Progenitor cell of endocrine pancreas (in vitro differentiated cells): ENCODE results near the gene BAAT. TPM values are rescaled to one million over a fixed set of nuclear protein-coding genes. Genes with fewer than 3 reads are reported as not detected.

Source experiments
- DNase-seq: peaks from one replicate; pipeline ENCODE4 v3.0.0; 2021; ENCODE audit warnings: low spot score; ENCODE audit not compliant: unreplicated experiment
- H3K27ac Mint-ChIP-seq: 2 replicates; pipeline ENCODE4 v1.8.0; 2021; ENCODE audit warnings: mild to moderate bottlenecking, moderate library complexity, mixed read lengths
- H3K27me3 Mint-ChIP-seq: 2 replicates; pipeline ENCODE4 v1.8.0; 2021; ENCODE audit warnings: mixed read lengths
- H3K36me3 Mint-ChIP-seq: 2 replicates; pipeline ENCODE4 v1.8.0; 2022; ENCODE audit warnings: mixed read lengths; ENCODE audit not compliant: insufficient read depth
- H3K4me1 Mint-ChIP-seq: 2 replicates; pipeline ENCODE4 v1.8.0; 2021; ENCODE audit warnings: low read depth, mixed read lengths
- H3K4me3 Mint-ChIP-seq: 2 replicates; pipeline ENCODE4 v1.8.0; 2021; ENCODE audit warnings: low read depth, mild to moderate bottlenecking, moderate library complexity, mixed read lengths
- H3K9me3 Mint-ChIP-seq: 2 replicates; pipeline ENCODE4 v1.8.0; 2021; ENCODE audit warnings: low read depth, mixed read lengths
- CTCF ChIP-seq: fragments of 200-600 bp; sonication (generic); IDR thresholded peaks from one replicate; pipeline ENCODE4 v1.5.0; 2021; ENCODE audit warnings: antibody characterized with exemption, mild to moderate bottlenecking; ENCODE audit not compliant: unreplicated experiment
- total RNA-seq: library from RNA; stranded (reverse); gene quantifications from 2 replicates; pipeline ENCODE4 v1.2.1, GENCODE V29; 2021

The BAAT gene
- total RNA-seq, 1 donor from 2014 or later = not detected

GRCh38 chr9:101360647-101361046 is 24.2 kb downstream of the BAAT start:
- Mint-ChIP-seq H3K27me3 (no peaks in the 10 kb centered on the region), H3K4me1 (peaks cover 2% of the 10 kb centered on the region)

DNA sequence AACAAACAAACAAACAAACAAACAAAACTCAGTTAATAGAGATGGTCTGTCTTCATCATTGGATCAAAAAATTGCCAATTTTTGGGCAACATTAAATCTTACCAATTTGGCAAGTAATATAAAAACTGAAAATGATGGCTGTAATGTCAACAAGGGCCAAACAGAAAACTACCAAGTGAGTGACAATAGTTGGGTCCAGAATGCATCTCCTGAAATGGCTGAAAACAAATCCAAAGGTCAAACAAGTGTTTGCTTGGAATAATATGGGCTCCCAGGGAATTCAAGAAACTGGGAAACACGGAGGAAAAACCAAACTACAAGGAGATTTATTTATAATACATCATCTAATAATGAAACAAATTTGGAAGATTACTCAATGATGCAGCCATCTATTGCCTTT is 25.1 kb downstream of the BAAT start:
- TF ChIP-seq CTCF = no peak
- no peaks in the 10 kb centered on the region for H3K36me3 Mint-ChIP-seq
- no peak overlapping the region for H3K4me3 Mint-ChIP-seq
- H3K27me3 Mint-ChIP-seq = no peaks in the 10 kb centered on the region
- H3K9me3 Mint-ChIP-seq = peaks cover 6% of the 10 kb centered on the region
- H3K27ac Mint-ChIP-seq = no peak overlapping the region
- H3K4me1 Mint-ChIP-seq = peaks cover 6% of the 10 kb centered on the region
- DNase-seq = no peak

More at GRCh38 chr9:101360647-101361046, 24.2 kb downstream of the BAAT start:
- TF ChIP-seq CTCF = no peak
- DNase-seq = no peak
- Mint-ChIP-seq H3K4me3 (no peak overlapping the region), H3K36me3 (no peaks in the 10 kb centered on the region), H3K9me3 (peaks cover 6% of the 10 kb centered on the region), H3K27ac (no peak overlapping the region)

- Mint-ChIP-seq H3K27ac (no peak overlapping the region), H3K27me3 (no peaks in the 10 kb centered on the region), H3K4me3 (no peak overlapping the region), H3K4me1 (peaks cover 11% of the 10 kb centered on the region), H3K9me3 (peaks cover 6% of the 10 kb centered on the region), H3K36me3 (no peaks in the 10 kb centered on the region)
- no peak for TF ChIP-seq CTCF
- DNase-seq = no peak
These were observed 28.2 kb downstream of the BAAT start for GRCh38 chr9:101356619-101357018.

DNA sequence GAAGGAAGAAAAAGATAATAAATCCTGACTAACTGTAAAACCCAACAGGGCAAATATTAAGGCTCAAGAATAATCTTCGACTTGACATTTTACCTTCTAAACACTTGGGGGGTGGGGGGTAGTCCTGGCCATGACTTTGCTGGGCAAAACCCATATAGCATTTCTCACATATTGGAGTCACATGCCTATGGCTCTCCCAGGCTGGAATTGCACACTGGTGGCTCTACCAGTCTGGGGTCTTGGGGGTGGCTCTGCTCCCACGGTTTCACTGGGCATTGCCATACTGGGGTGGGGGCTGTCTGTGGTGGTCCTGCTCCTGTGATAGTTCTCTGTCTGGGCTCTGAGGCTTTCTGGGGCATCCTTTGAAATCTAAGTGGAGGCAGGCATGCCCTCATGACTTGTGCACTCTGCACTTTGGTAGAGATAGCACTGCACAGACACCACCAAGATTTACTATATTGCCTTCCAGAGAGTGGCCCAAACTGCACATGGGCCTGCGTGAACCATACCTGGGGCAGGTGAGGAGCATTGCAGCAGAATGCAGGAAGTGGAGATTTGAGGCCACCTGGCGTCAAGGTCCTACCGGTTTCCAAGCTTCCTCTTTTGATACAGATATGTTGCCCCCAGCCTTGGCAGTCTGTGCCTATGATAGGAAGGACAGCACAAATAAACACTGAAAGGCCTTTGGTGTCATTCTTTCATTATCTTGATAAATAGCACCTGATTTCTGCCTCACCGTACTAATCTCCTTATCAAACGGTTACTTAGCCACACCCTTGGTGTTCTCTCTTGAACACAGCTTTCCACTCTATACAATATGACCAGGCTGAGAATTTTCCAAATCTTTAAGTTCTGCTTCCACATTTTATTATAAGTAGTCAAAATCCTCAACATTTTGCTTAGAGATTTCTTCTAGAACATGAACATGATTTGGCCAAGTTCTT is 29.8 kb downstream of the BAAT start:
- Mint-ChIP-seq H3K9me3 (peaks cover 6% of the 10 kb centered on the region), H3K36me3 (no peaks in the 10 kb centered on the region), H3K4me1 (peaks cover 11% of the 10 kb centered on the region), H3K27me3 (no peaks in the 10 kb centered on the region), H3K27ac (peak overlapping the region; percentile 77), H3K4me3 (no peak overlapping the region)
- TF ChIP-seq CTCF = no peak
- no peak for DNase-seq

DNA sequence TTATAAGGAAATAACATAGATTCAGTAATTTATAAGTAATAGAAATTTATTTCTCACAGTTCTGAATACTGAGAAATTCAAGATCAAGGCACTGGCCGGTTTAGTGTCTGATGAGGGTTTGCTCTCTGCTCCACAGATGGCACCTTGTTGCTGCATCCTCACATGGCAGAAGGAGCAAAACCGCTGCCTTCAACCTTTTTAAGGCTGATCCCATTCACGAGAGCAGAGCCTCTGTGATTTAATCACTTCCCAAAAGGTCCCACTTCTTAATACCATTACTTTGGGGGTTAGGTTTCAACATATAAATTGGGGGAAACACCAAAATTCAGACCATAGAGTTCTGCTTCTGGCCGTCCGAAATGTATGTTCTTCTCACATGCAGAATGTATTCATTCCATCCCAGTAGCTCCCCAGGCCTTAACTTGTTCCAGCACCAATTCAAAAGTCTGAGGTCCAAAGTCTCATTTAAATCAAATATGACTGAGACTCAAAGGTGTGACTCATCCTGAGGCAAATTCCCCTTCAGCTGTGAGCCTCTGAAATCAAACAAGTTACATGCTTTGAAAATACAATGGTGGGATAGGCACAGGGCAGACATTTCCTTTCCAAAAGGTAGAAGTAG is 30.6 kb downstream of the BAAT start:
- Mint-ChIP-seq H3K27me3 (no peaks in the 10 kb centered on the region), H3K36me3 (no peaks in the 10 kb centered on the region), H3K9me3 (peaks cover 7% of the 10 kb centered on the region), H3K4me3 (no peak overlapping the region), H3K27ac (peak overlapping the region; percentile 77), H3K4me1 (peaks cover 11% of the 10 kb centered on the region)
- DNase-seq = no peak
- no peak for TF ChIP-seq CTCF
